GM12864 (cell line): ENCODE measurements around the gene GPR146.

Source experiments
- DNase-seq: peaks from one replicate; pipeline ENCODE4 v3.0.0-alpha.2; 2011; ENCODE audit warnings: low read depth
- H3K4me3 ChIP-seq: 2 replicates; pipeline ENCODE4 v1.5.1; 2011; ENCODE audit warnings: mild to moderate bottlenecking, low read depth, low read length, control low read depth
- TF ChIP-seq, protein P1 (sequence below): IDR thresholded peaks from 2 replicates; pipeline ENCODE4 v1.5.1; 2011; ENCODE audit warnings: low read depth, mild to moderate bottlenecking, moderate library complexity, low read length, control low read depth, inconsistent platforms; ENCODE audit errors: missing control alignments

Gene GPR146

GRCh38 chr7:1050254-1050906 lies 6.0 kb downstream of the GPR146 start:
- H3K4me3 ChIP-seq = no peak overlapping the region
- no peak for DNase-seq
- TF ChIP-seq, protein P1, sequence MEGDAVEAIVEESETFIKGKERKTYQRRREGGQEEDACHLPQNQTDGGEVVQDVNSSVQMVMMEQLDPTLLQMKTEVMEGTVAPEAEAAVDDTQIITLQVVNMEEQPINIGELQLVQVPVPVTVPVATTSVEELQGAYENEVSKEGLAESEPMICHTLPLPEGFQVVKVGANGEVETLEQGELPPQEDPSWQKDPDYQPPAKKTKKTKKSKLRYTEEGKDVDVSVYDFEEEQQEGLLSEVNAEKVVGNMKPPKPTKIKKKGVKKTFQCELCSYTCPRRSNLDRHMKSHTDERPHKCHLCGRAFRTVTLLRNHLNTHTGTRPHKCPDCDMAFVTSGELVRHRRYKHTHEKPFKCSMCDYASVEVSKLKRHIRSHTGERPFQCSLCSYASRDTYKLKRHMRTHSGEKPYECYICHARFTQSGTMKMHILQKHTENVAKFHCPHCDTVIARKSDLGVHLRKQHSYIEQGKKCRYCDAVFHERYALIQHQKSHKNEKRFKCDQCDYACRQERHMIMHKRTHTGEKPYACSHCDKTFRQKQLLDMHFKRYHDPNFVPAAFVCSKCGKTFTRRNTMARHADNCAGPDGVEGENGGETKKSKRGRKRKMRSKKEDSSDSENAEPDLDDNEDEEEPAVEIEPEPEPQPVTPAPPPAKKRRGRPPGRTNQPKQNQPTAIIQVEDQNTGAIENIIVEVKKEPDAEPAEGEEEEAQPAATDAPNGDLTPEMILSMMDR = no peak

- TF ChIP-seq, protein P1 = no peak
- no peak for DNase-seq
- H3K4me3 ChIP-seq = no peak overlapping the region
These were observed 6.8 kb downstream of the GPR146 start for GRCh38 chr7:1050956-1051690.

GRCh38 chr7:1052031-1052818 lies 7.9 kb downstream of the GPR146 start:
- no peak for DNase-seq
- no peak overlapping the region for H3K4me3 ChIP-seq
- TF ChIP-seq, protein P1 = no peak

DNA sequence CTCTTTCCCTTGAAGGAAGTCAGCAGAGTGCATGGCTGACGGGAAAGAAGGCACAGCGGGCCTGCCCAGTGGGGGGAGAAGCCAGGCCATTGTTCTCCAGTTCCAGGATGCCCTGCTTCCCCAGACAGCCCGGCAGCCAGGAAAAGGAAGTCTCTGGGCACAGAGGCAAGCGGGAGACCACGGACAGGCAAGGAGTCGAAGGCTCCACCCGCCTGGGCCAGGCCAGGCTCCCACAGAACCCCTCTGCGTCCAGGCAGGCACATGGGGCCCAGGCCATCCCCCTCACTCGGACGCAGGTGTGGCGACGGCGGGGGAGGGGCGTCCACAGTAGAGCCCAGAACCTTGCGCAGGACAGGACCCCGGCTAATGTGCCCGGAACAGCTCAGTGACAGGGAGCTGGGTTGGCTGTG lies 8.7 kb downstream of the GPR146 start:
- no peak overlapping the region for H3K4me3 ChIP-seq
- TF ChIP-seq, protein P1 = no peak
- DNase-seq = no peak

- TF ChIP-seq, protein P1 = no peak
- H3K4me3 ChIP-seq = no peak overlapping the region
- no peak for DNase-seq
These were observed 9.5 kb downstream of the GPR146 start for GRCh38 chr7:1053816-1054370.

DNA sequence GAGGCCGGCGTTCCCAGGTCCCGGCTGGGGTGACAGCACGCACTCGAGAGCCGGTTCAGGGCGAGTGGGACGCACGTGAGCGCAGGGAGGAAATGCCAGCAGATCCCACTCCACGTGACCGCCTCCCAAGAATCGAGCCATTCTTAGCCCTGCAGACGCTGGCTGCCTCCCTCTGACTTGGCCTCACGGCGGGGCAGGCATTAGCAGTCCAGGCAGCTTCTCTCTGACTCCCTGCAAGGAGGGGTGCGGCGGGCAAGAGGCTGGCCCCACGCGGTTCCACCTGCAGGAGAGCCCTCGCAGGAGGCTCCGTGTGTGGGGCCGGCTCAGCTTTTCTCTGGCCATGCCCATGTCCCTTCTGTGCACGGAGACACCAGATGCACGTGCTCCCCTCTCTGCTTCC lies 10.1 kb downstream of the GPR146 start:
- TF ChIP-seq, protein P1 = no peak
- H3K4me3 ChIP-seq = no peak overlapping the region
- DNase-seq = no peak
